Activated CD4-positive, alpha-beta T cell treated with anti-CD3 and anti-CD28 coated beads, Interleukin-2, amount 10 ng/mL, durations not matched to agents 24 days and 14 days (primary cell): ENCODE results near the gene MON2. TPM values are rescaled to one million over a fixed set of nuclear protein-coding genes. Genes with fewer than 3 reads are reported as not detected.

ENCODE experiments used
- DNase-seq: peaks from one replicate; pipeline ENCODE4 v3.0.0; 2022
- H3K27ac Mint-ChIP-seq: one replicate; pipeline ENCODE4 v1.8.0; 2022; ENCODE audit warnings: mild to moderate bottlenecking, mixed read lengths
- H3K27me3 Mint-ChIP-seq: one replicate; pipeline ENCODE4 v1.8.0; 2022; ENCODE audit warnings: mixed read lengths
- H3K36me3 Mint-ChIP-seq: one replicate; pipeline ENCODE4 v1.8.0; 2022; ENCODE audit warnings: low read depth, mild to moderate bottlenecking, mixed read lengths
- H3K4me1 Mint-ChIP-seq: one replicate; pipeline ENCODE4 v1.8.0; 2021; ENCODE audit warnings: mixed read lengths
- H3K4me3 Mint-ChIP-seq: one replicate; pipeline ENCODE4 v1.8.0; 2022; ENCODE audit warnings: mild to moderate bottlenecking, moderate library complexity, mixed read lengths
- H3K9me3 Mint-ChIP-seq: one replicate; pipeline ENCODE4 v1.8.0; 2021; ENCODE audit warnings: mixed read lengths
- intact Hi-C: fragments of 100-400 bp; cut with micrococcal nuclease; formaldehyde crosslinking; loops from one replicate; pipeline ENCODE4 v1.15.1; 2023
- total RNA-seq: library from RNA; stranded (reverse); gene quantifications from 2 replicates; pipeline ENCODE4 v1.2.3, GENCODE V29; 2022

The MON2 gene
- total RNA-seq, 1 donor from 2014 or later: 36.4 TPM

- Mint-ChIP-seq H3K36me3 (peaks cover 8% of the 10 kb centered on the region), H3K27me3 (no peaks in the 10 kb centered on the region), H3K27ac (no peak overlapping the region), H3K9me3 (no peaks in the 10 kb centered on the region), H3K4me1 (peaks cover 12% of the 10 kb centered on the region), H3K4me3 (no peak overlapping the region)
- peak; percentile 50 for DNase-seq
- intact Hi-C loops: loop anchor here (5.0 to 10.0 kb wide), 2 partner anchors 192 to 1805 kb away; partner anchors contain the start of gene XPOT
Measured at GRCh38 chr12:62599854-62600437, 133.3 kb downstream of the MON2 start.

GRCh38 chr12:62601765-62602164, 135.1 kb downstream of the MON2 start:
- Mint-ChIP-seq H3K27me3 (no peaks in the 10 kb centered on the region), H3K36me3 (peaks cover 14% of the 10 kb centered on the region), H3K9me3 (no peaks in the 10 kb centered on the region), H3K4me1 (peaks cover 27% of the 10 kb centered on the region), H3K27ac (peak overlapping the region; percentile 20), H3K4me3 (peak overlapping the region; percentile 20)
- intact Hi-C loops: loop anchor here (1.0 to 10.0 kb wide), 4 partner anchors 134 to 1803 kb away; partner anchors contain the start of genes USP15 and XPOT
- DNase-seq: peak; percentile 56

- H3K27ac Mint-ChIP-seq: peak overlapping the region; percentile 99
- H3K4me1 Mint-ChIP-seq: peaks cover 30% of the 10 kb centered on the region
- DNase-seq: peak; percentile 95
- peak overlapping the region; percentile 92 for H3K4me3 Mint-ChIP-seq
- H3K9me3 Mint-ChIP-seq: no peaks in the 10 kb centered on the region
- no peaks in the 10 kb centered on the region for H3K27me3 Mint-ChIP-seq
- peaks cover 10% of the 10 kb centered on the region for H3K36me3 Mint-ChIP-seq
- intact Hi-C loops: loop anchor here (1.0 to 10.0 kb wide), 5 partner anchors 39 to 1802 kb away; partner anchors contain the start of genes USP15 and XPOT
Measured at GRCh38 chr12:62602255-62603060, 135.8 kb downstream of the MON2 start.

- Mint-ChIP-seq H3K4me1 (peaks cover 30% of the 10 kb centered on the region), H3K27me3 (no peaks in the 10 kb centered on the region), H3K36me3 (peaks cover 10% of the 10 kb centered on the region), H3K9me3 (no peaks in the 10 kb centered on the region), H3K27ac (peak overlapping the region; percentile 99), H3K4me3 (peak overlapping the region; percentile 92)
- peak; percentile 94 for DNase-seq
- intact Hi-C loops: loop anchor here (1.0 to 10.0 kb wide), 4 partner anchors 38 to 1802 kb away; partner anchors contain the start of genes USP15 and XPOT
Measured at GRCh38 chr12:62603061-62603810, 136.6 kb downstream of the MON2 start.

GRCh38 chr12:62603811-62604098, 137.1 kb downstream of the MON2 start:
- Mint-ChIP-seq H3K36me3 (peaks cover 10% of the 10 kb centered on the region), H3K4me3 (peak overlapping the region; percentile 92), H3K4me1 (peaks cover 30% of the 10 kb centered on the region), H3K27me3 (no peaks in the 10 kb centered on the region), H3K9me3 (no peaks in the 10 kb centered on the region), H3K27ac (peak overlapping the region; percentile 99)
- no peak for DNase-seq
- intact Hi-C loops: loop anchor here (1.0 to 10.0 kb wide), 4 partner anchors 38 to 1801 kb away; partner anchors contain the start of genes USP15 and XPOT

- intact Hi-C loops: loop anchor here (5.0 to 10.0 kb wide), 2 partner anchors 188 to 1800 kb away; partner anchors contain the start of gene XPOT
- peak overlapping the region; percentile 99 for H3K27ac Mint-ChIP-seq
- no peaks in the 10 kb centered on the region for H3K9me3 Mint-ChIP-seq
- H3K27me3 Mint-ChIP-seq: no peaks in the 10 kb centered on the region
- peak overlapping the region; percentile 92 for H3K4me3 Mint-ChIP-seq
- peaks cover 30% of the 10 kb centered on the region for H3K4me1 Mint-ChIP-seq
- no peak for DNase-seq
- peaks cover 8% of the 10 kb centered on the region for H3K36me3 Mint-ChIP-seq
Measured at GRCh38 chr12:62604373-62604772, 137.7 kb downstream of the MON2 start.

- no peaks in the 10 kb centered on the region for H3K9me3 Mint-ChIP-seq
- DNase-seq: peak; percentile 61
- peaks cover 30% of the 10 kb centered on the region for H3K4me1 Mint-ChIP-seq
- H3K27ac Mint-ChIP-seq: no peak overlapping the region
- H3K27me3 Mint-ChIP-seq: no peaks in the 10 kb centered on the region
- peaks cover 8% of the 10 kb centered on the region for H3K36me3 Mint-ChIP-seq
- H3K4me3 Mint-ChIP-seq: peak overlapping the region; percentile 92
- intact Hi-C loops: loop anchor here (5.0 to 10.0 kb wide), 2 partner anchors 187 to 1800 kb away; partner anchors contain the start of gene XPOT
Measured at GRCh38 chr12:62604871-62605270, 138.2 kb downstream of the MON2 start.

- H3K4me1 Mint-ChIP-seq: peaks cover 30% of the 10 kb centered on the region
- no peaks in the 10 kb centered on the region for H3K9me3 Mint-ChIP-seq
- H3K27me3 Mint-ChIP-seq: no peaks in the 10 kb centered on the region
- H3K4me3 Mint-ChIP-seq: no peak overlapping the region
- DNase-seq: no peak
- H3K36me3 Mint-ChIP-seq: peaks cover 8% of the 10 kb centered on the region
- intact Hi-C loops: loop anchor here (10.0 kb wide), 1 partner anchor 1799 kb away; the partner anchor contains the start of gene XPOT
- no peak overlapping the region for H3K27ac Mint-ChIP-seq
Measured at GRCh38 chr12:62605981-62606380, 139.4 kb downstream of the MON2 start.

- no peak overlapping the region for H3K27ac Mint-ChIP-seq
- H3K4me3 Mint-ChIP-seq: no peak overlapping the region
- no peak for DNase-seq
- intact Hi-C loops: loop anchor here (10.0 kb wide), 1 partner anchor 1798 kb away; the partner anchor contains the start of gene XPOT
- peaks cover 8% of the 10 kb centered on the region for H3K36me3 Mint-ChIP-seq
- H3K4me1 Mint-ChIP-seq: peaks cover 27% of the 10 kb centered on the region
- no peaks in the 10 kb centered on the region for H3K9me3 Mint-ChIP-seq
- no peaks in the 10 kb centered on the region for H3K27me3 Mint-ChIP-seq
Measured at GRCh38 chr12:62606654-62607053, 140.0 kb downstream of the MON2 start.

- Mint-ChIP-seq H3K27ac (no peak overlapping the region), H3K4me3 (no peak overlapping the region), H3K36me3 (peaks cover 1% of the 10 kb centered on the region), H3K4me1 (no peaks in the 10 kb centered on the region), H3K27me3 (no peaks in the 10 kb centered on the region), H3K9me3 (no peaks in the 10 kb centered on the region)
- no peak for DNase-seq
- intact Hi-C loops: no loop called here
Measured at GRCh38 chr12:62613081-62613480, 146.5 kb downstream of the MON2 start.

GRCh38 chr12:62618319-62618718, 151.7 kb downstream of the MON2 start:
- Mint-ChIP-seq H3K36me3 (peaks cover 1% of the 10 kb centered on the region), H3K4me1 (no peaks in the 10 kb centered on the region), H3K27ac (no peak overlapping the region), H3K9me3 (no peaks in the 10 kb centered on the region), H3K4me3 (no peak overlapping the region), H3K27me3 (peaks cover 3% of the 10 kb centered on the region)
- intact Hi-C loops: no loop called here
- DNase-seq: no peak

- Mint-ChIP-seq H3K4me3 (no peak overlapping the region), H3K36me3 (peaks cover 1% of the 10 kb centered on the region), H3K4me1 (no peaks in the 10 kb centered on the region), H3K27ac (no peak overlapping the region), H3K27me3 (peaks cover 3% of the 10 kb centered on the region), H3K9me3 (no peaks in the 10 kb centered on the region)
- DNase-seq: no peak
- intact Hi-C loops: no loop called here
Measured at GRCh38 chr12:62618930-62619329, 152.3 kb downstream of the MON2 start.

- H3K4me1 Mint-ChIP-seq: no peaks in the 10 kb centered on the region
- peaks cover 3% of the 10 kb centered on the region for H3K27me3 Mint-ChIP-seq
- H3K27ac Mint-ChIP-seq: no peak overlapping the region
- H3K4me3 Mint-ChIP-seq: no peak overlapping the region
- peaks cover 1% of the 10 kb centered on the region for H3K36me3 Mint-ChIP-seq
- no peak for DNase-seq
- intact Hi-C loops: no loop called here
- no peaks in the 10 kb centered on the region for H3K9me3 Mint-ChIP-seq
Measured at GRCh38 chr12:62621101-62621638, 154.5 kb downstream of the MON2 start.
